ENCODE data around the gene CDH22. TPM values are rescaled to one million over a fixed set of nuclear protein-coding genes. Genes with fewer than 3 reads are reported as not detected.
A peak's percentile ranks its signal among the peaks of the same experiment; 100 is the strongest.

Gene CDH22
- total and polyA plus RNA-seq, 10 of the 15 experiments (the other 5 are each of a cell fraction or from before 2014, with no cell fraction given), result not detected

DNA sequence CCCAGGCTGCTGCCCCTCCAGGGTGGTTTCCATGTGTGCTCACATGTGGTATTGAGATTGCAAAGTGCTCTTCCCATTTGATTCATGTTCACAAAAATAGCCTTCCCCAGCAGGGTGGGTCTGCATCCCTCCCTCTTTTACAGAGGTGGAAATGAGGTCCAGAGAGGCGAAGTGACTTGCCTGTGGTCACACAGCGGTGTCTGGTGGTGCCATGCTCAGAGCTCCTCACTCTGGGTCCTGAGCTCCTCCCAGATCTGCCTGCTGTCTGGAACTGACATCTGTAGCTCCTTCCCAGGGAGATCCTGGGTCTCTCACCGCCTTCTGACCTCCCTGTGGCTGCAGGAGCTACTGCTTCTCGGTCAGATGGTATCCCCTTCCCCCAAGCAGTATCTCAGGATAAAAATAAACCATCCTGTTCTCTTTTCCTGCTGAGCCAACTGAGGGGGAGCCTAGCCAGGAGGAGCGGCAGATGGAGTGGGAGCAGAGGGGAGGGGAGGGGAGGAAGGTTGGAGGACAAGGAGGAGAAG, 178.3 kb downstream of the CDH22 start (continued):
- peak in 1 of 2 experiments; percentile 57; a peak in 1 of 4 replicates for TF ChIP-seq ETV6 (conservative IDR thresholded peaks at IDR 0.05 in 1 of 2, IDR thresholded peaks at IDR 0.05 in 1 of 2; ENCODE audit: borderline replicate concordance in 1 of 2, low read depth in 1 of 2)
- TF ChIP-seq CREM (IDR thresholded peaks at IDR 0.05; ENCODE audit: low read depth), result peak; percentile 53; the same call in 1 of the 2 replicates
- 0 out of 2 replicates have a peak, but pooled peaks have one; percentile 47 for TF ChIP-seq NFXL1 (IDR thresholded peaks at IDR 0.05; ENCODE audit: borderline replicate concordance)
- TF ChIP-seq SUPT20H (IDR thresholded peaks at IDR 0.05; ENCODE audit: borderline replicate concordance, control insufficient read depth, low read depth, low read length), result no peak
- no peak for TF ChIP-seq ZSCAN29 (IDR thresholded peaks at IDR 0.05)
- peak; percentile 54; the same call in 1 of the 2 replicates for TF ChIP-seq CREB1 (IDR thresholded peaks at IDR 0.05; ENCODE audit: low read depth)
- peak; percentile 12; the same call in 1 of the 2 replicates for TF ChIP-seq EED (IDR thresholded peaks at IDR 0.05; ENCODE audit: low read depth)
- peak; percentile 50; the same call in 1 of the 2 replicates for TF ChIP-seq BACH1 (IDR thresholded peaks at IDR 0.05; ENCODE audit: borderline replicate concordance)
- no peak for TF ChIP-seq RAD51 (IDR thresholded peaks at IDR 0.05)
- 0 out of 2 replicates have a peak, but pooled peaks have one; percentile 35 for TF ChIP-seq NBN (IDR thresholded peaks at IDR 0.05)
- TF ChIP-seq SMAD5 (IDR thresholded peaks at IDR 0.05; ENCODE audit: low read depth), result peak; percentile 51; the same call in 1 of the 2 replicates
- TF ChIP-seq NR2C2 (IDR thresholded peaks at IDR 0.05; ENCODE audit: borderline replicate concordance, control insufficient read depth, insufficient read length, low read depth), result no peak
- TF ChIP-seq RAD21 (IDR thresholded peaks at IDR 0.05; ENCODE audit: insufficient read depth, low read depth, low read length), result no peak
- TF ChIP-seq PAX5 (IDR thresholded peaks at IDR 0.05; ENCODE audit: borderline replicate concordance, low read depth, low read length), result 0 out of 2 replicates have a peak, but pooled peaks have one; percentile 12

Data from GM12878 (cell line).